Colon (tissue), 2 donors: ENCODE data around the gene GDPD2.
"Not testable (repeated sequence)": the region's sequence is repeated elsewhere in the genome, so short reads cannot be mapped to it uniquely, and the experiment has no call there.

Experiments
- FAIRE-seq: peaks from 2 replicates; lab custom pipeline; 2012; peaks lifted over from hg19 to GRCh38; lab: Jason Lieb, UNC
- donor health status: control.
- donor health status: control.

Gene GDPD2, protein sequence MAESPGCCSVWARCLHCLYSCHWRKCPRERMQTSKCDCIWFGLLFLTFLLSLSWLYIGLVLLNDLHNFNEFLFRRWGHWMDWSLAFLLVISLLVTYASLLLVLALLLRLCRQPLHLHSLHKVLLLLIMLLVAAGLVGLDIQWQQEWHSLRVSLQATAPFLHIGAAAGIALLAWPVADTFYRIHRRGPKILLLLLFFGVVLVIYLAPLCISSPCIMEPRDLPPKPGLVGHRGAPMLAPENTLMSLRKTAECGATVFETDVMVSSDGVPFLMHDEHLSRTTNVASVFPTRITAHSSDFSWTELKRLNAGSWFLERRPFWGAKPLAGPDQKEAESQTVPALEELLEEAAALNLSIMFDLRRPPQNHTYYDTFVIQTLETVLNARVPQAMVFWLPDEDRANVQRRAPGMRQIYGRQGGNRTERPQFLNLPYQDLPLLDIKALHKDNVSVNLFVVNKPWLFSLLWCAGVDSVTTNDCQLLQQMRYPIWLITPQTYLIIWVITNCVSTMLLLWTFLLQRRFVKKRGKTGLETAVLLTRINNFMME

DNA sequence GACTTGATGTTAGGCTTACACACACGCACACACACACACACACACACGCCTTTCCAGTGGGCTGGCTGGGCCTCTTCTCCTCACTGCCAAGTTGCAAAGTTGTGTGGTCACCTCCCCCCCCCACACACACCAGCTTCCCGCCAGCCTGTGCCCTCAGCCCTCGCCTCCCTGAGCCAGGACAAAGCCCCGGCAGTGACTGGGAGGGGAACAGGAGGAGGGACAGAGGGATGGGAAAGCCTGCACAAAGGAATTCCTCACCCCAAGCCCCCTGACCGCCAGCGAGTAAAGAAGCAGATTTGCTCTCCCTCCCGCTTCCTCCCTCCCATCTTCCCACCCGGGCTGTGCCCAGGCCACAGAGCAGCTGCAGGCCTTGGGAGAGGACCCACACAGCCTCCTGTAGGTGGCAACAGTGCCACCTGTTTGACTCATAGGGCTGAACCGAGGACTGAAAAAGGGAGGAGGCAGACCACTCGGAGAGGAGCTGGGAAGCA is at the start of gene GDPD2:
Gene GDPD2, plus strand, starts transcription at position 464 of the 491 bp plus-strand sequence. CDS start 1,671 bp downstream, outside the sequence.
- no peak for FAIRE-seq

DNA sequence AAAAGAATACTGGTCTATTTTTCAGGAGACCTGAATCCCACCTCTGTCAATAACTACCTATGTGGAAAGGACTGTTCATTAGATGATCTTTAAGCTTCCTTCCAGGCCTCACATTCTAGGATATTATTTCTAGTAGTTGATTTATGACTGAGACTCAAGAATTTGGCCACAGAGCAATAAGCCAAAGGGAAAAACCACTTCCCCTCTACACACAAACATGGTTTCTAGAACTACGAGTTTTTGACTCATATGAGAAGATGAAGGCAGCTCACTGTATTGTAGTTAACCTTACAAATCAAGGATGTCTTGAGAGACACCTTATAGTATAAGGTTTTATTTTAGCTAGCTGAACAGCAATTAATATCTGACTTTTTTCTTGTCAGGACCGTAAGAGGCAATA is 36.9 kb upstream of the GDPD2 start:
- FAIRE-seq, result no peak

GRCh38 chrX:70398899-70399298 is 24.2 kb upstream of the GDPD2 start:
- FAIRE-seq, result no peak

DNA sequence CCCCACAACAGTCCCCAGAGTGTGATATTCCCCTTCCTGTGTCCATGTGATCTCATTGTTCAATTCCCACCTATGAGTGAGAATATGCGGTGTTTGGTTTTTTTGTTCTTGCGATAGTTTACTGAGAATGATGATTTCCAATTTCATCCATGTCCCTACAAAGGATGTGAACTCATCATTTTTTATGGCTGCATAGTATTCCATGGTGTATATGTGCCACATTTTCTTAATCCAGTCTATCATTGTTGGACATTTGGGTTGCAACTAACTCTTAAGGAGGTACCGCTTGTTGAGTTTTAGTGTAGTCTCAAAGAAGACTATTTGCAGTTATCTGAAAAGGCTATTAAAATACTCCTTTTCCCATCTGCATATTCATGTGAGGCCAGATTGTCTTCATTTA is 22.9 kb upstream of the GDPD2 start:
- FAIRE-seq, result not testable (repeated sequence)

DNA sequence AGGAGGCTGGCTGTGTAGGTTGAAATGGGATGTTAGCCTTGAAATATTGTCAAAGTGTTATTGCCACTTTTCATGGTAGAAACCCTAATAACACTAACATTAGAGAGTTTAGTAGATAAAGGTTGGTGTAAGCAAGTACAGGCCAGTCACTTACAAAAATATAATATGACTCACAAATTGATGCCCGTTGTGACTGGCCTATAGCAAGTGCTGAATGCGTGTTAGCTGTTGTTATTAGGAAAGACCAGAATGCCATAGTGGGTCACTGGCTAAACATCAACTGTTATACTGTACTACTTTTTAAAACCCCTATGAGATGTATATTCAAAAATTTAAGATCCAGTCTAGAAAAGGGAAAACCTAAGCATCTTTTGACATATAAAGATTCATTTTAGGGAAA is 20.4 kb upstream of the GDPD2 start:
- no peak for FAIRE-seq

- FAIRE-seq, result no peak
Observed at GRCh38 chrX:70405003-70405402, 18.1 kb upstream of the GDPD2 start.

DNA sequence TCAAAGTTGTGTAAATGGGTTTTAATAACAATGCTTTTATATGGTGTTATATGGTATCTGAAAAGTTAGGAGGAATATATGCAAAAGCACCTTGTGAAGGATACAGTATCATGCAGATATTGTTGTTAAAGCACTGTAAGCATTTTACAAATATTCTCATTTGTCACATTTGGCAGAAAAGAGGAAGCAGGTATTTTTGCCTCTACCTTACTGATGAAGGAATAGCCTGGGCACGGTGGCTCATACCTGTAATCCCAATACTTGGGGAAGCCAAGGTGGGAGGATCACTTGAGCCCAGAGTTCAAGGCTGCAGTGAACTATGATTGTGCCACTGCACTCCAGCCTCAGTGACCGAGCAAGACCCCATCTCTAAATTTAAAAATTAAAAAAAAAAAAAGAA is 12.2 kb upstream of the GDPD2 start:
- FAIRE-seq, result no peak

DNA sequence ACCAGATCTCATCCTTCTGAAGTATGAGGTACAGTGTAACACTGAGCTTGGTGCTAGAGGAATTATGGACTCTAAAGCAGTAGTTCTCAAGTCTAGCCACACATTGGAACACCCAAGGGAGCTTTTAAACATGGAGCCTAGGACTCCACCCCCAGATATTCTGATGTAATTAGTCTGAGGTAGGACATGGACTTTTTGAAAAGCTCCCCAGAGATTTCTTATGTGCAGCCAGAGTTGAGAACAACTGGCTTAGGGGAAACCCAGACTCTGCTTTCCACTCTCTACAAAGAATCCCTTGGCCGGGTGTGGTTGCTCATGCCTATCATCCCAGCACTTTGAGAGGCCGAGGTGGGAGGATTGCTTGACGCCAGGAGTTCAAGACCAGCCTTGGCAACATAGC is 11.6 kb upstream of the GDPD2 start:
- FAIRE-seq, result no peak

DNA sequence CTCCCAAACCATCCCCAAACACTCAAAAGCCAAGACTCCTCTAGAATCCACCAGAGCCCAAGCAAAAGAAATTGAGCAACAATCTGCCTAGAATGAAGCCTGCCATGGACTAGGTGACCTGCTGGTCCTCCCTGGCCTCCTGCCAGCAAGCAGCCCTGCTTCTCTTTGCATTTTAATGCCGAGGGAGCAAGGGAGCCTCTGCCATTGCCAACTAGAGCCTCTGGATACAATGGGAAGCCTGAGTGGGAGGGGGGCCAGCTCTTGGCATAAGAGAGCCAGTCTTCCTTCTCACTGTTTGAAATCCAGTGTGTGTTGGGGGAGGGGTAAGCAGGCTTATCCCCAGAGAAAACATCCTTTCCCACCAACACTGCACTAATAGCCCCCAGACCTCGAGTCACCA is 1.5 kb upstream of the GDPD2 start:
- no peak for FAIRE-seq

GRCh38 chrX:70423936-70424675 is 992 bp downstream of the GDPD2 start:
- no peak for FAIRE-seq

DNA sequence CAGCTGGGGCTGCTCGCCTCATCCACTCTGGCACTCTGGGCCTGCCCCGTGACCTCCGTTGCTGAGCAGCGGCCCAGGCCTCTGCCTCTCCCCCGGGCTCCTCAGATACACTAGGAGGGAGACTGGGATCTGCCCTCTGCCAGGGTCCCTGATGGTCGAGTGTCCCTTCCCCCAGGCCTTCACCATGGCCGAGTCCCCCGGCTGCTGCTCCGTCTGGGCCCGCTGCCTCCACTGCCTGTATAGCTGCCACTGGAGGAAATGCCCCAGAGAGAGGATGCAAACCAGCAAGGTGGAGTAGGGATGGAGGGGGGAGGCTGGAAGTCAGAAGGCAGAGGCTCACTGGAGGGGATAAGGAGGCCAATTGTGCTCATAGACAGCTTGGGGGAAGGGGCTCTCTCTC is 1.7 kb downstream of the GDPD2 start:
- no peak for FAIRE-seq

GRCh38 chrX:70426286-70427278 is 3.5 kb downstream of the GDPD2 start:
- no peak for FAIRE-seq

DNA sequence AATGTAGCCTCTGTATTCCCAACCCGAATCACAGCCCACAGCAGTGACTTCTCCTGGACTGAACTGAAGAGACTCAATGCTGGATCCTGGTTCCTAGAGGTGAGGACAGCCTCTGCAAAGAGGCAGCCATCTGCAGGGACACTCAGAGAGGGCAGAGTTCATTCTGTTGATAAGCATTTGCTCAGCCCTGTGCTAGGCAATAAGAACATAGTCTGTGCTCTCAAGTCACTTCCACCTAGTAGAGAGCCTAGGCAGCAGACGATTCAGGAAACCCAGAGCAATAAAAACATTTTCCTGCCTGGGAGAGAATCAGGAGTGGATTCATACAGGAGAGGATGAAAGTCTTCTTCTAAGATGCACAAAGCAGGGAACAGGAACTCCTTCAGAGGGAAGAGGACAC is 4.3 kb downstream of the GDPD2 start:
- no peak for FAIRE-seq

DNA sequence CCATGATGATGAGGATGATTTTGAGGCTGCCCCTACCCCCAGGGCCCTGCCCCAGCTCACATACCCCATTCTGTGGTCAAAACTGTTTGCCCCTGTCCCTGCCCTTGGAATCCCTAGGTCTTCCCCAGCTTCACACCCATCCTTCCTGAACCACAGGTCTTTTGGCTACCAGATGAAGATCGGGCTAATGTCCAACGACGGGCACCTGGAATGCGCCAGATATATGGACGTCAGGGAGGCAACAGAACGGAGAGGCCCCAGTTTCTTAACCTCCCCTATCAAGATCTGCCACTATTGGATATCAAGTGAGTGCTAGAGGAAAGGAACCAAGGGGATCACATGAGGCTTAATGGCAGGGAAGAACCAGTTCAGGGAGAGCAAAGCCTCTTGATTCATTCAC is 6.6 kb downstream of the GDPD2 start:
- FAIRE-seq, result no peak

DNA sequence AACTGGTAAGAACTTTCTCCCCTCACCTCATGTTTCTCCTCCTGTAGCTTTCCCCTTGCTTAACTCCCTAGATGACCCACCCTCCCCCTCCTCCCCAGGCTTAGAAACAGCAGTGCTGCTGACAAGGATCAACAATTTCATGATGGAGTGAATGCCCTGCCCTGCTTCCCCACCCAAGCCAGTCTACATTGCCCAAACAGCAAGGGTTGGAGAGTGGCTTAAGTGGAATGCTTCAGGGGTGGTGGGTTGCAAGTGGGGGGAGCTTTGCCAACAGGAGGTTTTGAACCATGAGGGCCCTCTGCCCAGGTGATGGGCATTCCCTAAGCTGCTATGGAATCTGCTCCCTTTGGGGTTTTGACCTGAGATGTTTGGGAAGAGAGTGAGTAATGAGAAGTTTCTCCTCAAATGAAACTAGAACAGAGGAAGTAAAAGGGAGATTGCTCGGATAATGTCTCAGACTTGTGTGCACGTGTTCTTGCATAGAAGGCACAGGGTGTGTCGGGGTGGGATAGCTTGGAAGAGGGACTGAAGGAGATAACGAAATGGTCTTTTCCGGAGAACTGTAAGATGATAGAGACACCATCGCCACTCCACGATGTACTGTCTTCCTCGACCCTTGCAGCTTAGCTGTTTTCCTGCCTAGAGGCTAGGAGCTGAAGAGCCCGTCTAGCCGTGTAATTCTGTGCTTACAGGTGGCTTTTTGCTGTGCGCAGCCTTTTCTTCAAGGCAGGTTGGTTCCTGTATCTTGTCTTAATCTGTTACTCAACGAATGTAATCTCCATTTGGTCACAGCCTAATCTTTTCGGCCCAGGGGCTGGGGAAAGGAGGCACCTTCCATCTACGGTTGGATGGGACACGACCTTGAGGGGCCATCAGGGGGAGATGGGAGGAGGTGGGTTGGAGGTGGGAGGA is 10.1 kb downstream of the GDPD2 start:
- no peak for FAIRE-seq

DNA sequence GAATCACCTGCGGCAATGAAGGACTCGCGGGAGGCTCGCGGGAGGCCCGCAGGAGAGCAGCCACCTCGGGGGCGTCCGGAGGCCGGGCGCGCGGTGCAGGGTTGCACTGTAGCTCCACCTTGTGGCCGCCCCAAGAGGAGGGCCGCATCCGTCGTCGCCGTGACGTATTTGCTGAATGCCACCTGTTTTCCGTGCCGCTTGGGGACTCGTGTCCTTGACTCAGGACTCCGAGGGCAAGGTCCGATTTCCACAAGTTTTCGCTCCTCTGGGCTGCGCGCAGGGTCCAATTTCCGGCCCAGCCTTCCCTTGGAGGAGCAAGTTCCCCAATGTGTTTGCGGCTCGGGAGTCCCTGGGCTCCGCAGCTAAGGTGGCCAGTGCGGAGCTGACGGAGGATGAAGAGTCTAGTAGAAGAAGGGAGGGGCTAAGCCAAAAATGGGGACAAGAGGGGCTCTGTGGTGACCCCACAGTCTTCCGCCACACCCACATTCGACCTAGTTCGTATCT is 10.8 kb downstream of the GDPD2 start:
- FAIRE-seq, result no peak

DNA sequence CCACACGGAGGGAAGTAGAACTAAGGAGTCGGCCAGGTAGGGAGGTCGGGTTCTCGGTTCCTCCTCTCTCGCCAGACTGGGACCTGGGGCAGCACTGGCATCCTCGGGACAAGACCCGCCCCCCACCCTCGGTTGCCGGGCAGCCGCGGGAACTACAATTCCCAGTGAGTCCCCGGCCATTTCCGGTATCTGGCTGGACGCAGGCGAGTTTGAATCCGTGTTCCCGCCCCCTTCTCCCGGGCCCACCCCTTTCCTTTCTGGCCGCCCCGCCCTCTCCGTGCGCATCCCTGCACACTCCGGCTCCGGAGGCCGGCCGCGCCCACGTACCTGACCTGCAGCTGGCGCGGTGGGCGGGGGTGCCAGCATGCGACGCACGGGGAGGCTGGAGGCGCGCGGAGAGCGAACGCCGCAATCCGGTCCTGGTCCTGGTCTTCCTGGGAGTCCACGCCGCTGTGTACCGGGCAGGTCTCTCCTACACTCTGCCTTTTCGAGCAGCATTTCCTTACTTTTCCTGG is 11.3 kb downstream of the GDPD2 start:
- no peak for FAIRE-seq

GRCh38 chrX:70434914-70435586 is 11.9 kb downstream of the GDPD2 start:
- no peak for FAIRE-seq

GRCh38 chrX:70436343-70436742 is 13.2 kb downstream of the GDPD2 start:
- no peak for FAIRE-seq

DNA sequence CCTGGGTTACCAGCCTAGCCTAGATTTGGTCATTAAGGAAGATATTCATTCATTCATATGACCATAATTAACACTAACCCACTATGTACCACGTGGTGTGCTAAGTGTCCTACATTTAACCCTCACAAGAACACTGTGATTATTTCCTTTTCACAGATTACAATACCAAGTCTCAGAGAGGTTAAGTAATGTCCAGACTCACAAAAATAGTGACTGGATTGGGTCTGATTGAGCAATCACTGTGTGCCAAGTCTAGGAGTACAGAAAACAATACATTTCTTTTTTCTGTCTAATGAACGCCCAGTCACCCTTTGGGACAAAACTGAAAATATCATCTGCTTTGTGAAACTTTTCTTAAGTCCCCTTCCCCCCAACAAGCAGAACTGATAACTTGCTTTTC is 13.9 kb downstream of the GDPD2 start:
- no peak for FAIRE-seq
